Kidney glomerular epithelial cell (primary cell): ENCODE results near the gene BCDIN3D.
A peak's percentile ranks its signal among the peaks of the same experiment; 100 is the strongest.
"Not testable (repeated sequence)": the region's sequence is repeated elsewhere in the genome, so short reads cannot be mapped to it uniquely, and the experiment has no call there.

Source experiments
- DNase-seq: peaks from one replicate; lab custom pipeline; 2025; lab: John Stamatoyannopoulos, UW

The BCDIN3D gene

GRCh38 chr12:49860921-49861320, 18.0 kb upstream of the BCDIN3D start:
- not testable (repeated sequence) for DNase-seq

GRCh38 chr12:49855890-49856289, 13.0 kb upstream of the BCDIN3D start:
- not testable (repeated sequence) for DNase-seq

GRCh38 chr12:49854976-49855375, 12.1 kb upstream of the BCDIN3D start:
- DNase-seq: no peak

- no peak for DNase-seq
Measured at GRCh38 chr12:49853671-49854070, 10.8 kb upstream of the BCDIN3D start.

- DNase-seq: no peak
Measured at GRCh38 chr12:49847161-49847560, 4.3 kb upstream of the BCDIN3D start.

- DNase-seq: no peak
Measured at GRCh38 chr12:49846032-49846431, 3.1 kb upstream of the BCDIN3D start.

GRCh38 chr12:49843876-49844437, 1.1 kb upstream of the BCDIN3D start:
- no peak for DNase-seq

- DNase-seq: no peak
Measured at GRCh38 chr12:49843411-49843810, 505 bp upstream of the BCDIN3D start.

GRCh38 chr12:49838973-49839633, 3.8 kb downstream of the BCDIN3D start:
- peak; percentile 9 for DNase-seq

GRCh38 chr12:49832836-49833421, 10.0 kb downstream of the BCDIN3D start:
- DNase-seq: peak; percentile 6

GRCh38 chr12:49831717-49832116, 11.2 kb downstream of the BCDIN3D start:
- DNase-seq: no peak

GRCh38 chr12:49828133-49829091, 14.5 kb downstream of the BCDIN3D start, which contains the start of gene NCKAP5L:
Gene NCKAP5L (minus strand): TSS chr12:49828413. CDS start chr12:49804044, 24,369 bp downstream.
- peak; percentile 93 for DNase-seq

GRCh38 chr12:49827401-49828099, 15.4 kb downstream of the BCDIN3D start:
- DNase-seq: peak; percentile 35

GRCh38 chr12:49827051-49827400, 15.9 kb downstream of the BCDIN3D start:
- no peak for DNase-seq

GRCh38 chr12:49825971-49826421, 16.9 kb downstream of the BCDIN3D start:
- DNase-seq: no peak

GRCh38 chr12:49825360-49825970, 17.4 kb downstream of the BCDIN3D start:
- no peak for DNase-seq

GRCh38 chr12:49824895-49825294, 18.0 kb downstream of the BCDIN3D start:
- DNase-seq: no peak

- no peak for DNase-seq
Measured at GRCh38 chr12:49824416-49824815, 18.5 kb downstream of the BCDIN3D start.

- DNase-seq: no peak
Measured at GRCh38 chr12:49823951-49824350, 19.0 kb downstream of the BCDIN3D start.

GRCh38 chr12:49823350-49823749, 19.6 kb downstream of the BCDIN3D start:
- no peak for DNase-seq
